GM12892 (cell line): ENCODE results near the gene SYT14.

Source experiments
- POLR2A ChIP-seq: IDR thresholded peaks from 2 replicates; pipeline ENCODE4 v1.6.1; 2011; ENCODE audit warnings: low read depth, low read length, control low read depth
- POLR2AphosphoS5 ChIP-seq: IDR thresholded peaks from 2 replicates; pipeline ENCODE4 v1.6.1; 2011; ENCODE audit warnings: low read depth, low read length, control low read depth

GRCh38 chr1:210174133-210174532 is 236.1 kb downstream of the SYT14 start:
- TF ChIP-seq POLR2A = no peak
- no peak for TF ChIP-seq POLR2AphosphoS5
